ENCODE measurements around the gene USP6. TPM values are rescaled to one million over a fixed set of nuclear protein-coding genes. Genes with fewer than 3 reads are reported as not detected.

The USP6 gene
- total and polyA plus RNA-seq, 4 donors = under 0.01 to 0.18 (median 0.05) TPM; not detected in 1

- Histone ChIP-seq H3K9ac (ENCODE audit: low read depth in 1 of 2, low read length in 2 of 2) (no peak overlapping the region), H3K4me1 (ENCODE audit: control insufficient read depth in 4 of 4, insufficient read depth in 4 of 4, low read length in 3 of 4) (no peaks in the 10 kb centered on the region), H3K36me3 (ENCODE audit: control insufficient read depth in 4 of 4, insufficient read depth in 3 of 4, low read depth in 1 of 4, low read length in 3 of 4) (peaks cover 0 to under 1% (median 0%) of the 10 kb centered on the region in 4 donors), H3K27ac (ENCODE audit: low read depth in 1 of 2, low read length in 2 of 2) (no peak overlapping the region), H3K4me3 (ENCODE audit: low read depth in 1 of 3, low read length in 3 of 3) (peak overlapping the region; percentile 43 to 46 (median 46)), H3K27me3 (ENCODE audit: control insufficient read depth in 4 of 4, insufficient read depth in 4 of 4, low read length in 3 of 4) (peaks cover 0 to 5% (median 0%) of the 10 kb centered on the region in 4 donors), H3K9me3 (ENCODE audit: control insufficient read depth in 4 of 4, low read length in 3 of 4) (peaks cover 34 to 52% (median 43%) of the 10 kb centered on the region in 4 donors)
- TF ChIP-seq MAX (IDR thresholded peaks at IDR 0.05) (no peak), ZBTB33 (IDR thresholded peaks at IDR 0.05) (no peak), REST (IDR thresholded peaks at IDR 0.05) (no peak), HNF4G (IDR thresholded peaks at IDR 0.05) (no peak), NR2F2 (IDR thresholded peaks at IDR 0.05) (no peak), RXRA (IDR thresholded peaks at IDR 0.05) (peak in 1 of 2 donors; percentile 10), SP1 (IDR thresholded peaks at IDR 0.05) (no peak)
- WGBS = 8% methylated on average over 63 of the region's 63 CpGs
- DNase-seq (ENCODE audit: low spot score) = no peak
These were observed 18.6 kb upstream of the USP6 start for GRCh38 chr17:5097101-5097834.

- no peak overlapping the region for H3K9ac ChIP-seq (ENCODE audit: low read depth in 1 of 2, low read length in 2 of 2)
- 90% methylated on average over 5 of the region's 5 CpGs for WGBS
- H3K36me3 ChIP-seq (ENCODE audit: control insufficient read depth in 4 of 4, insufficient read depth in 3 of 4, low read depth in 1 of 4, low read length in 3 of 4) = no peaks in the 10 kb centered on the region
- H3K4me3 ChIP-seq (ENCODE audit: low read depth in 1 of 3, low read length in 3 of 3) = no peak overlapping the region
- peaks cover 15 to 38% (median 31%) of the 10 kb centered on the region in 4 donors for H3K9me3 ChIP-seq (ENCODE audit: control insufficient read depth in 4 of 4, low read length in 3 of 4)
- no peaks in the 10 kb centered on the region for H3K4me1 ChIP-seq (ENCODE audit: control insufficient read depth in 4 of 4, insufficient read depth in 4 of 4, low read length in 3 of 4)
- DNase-seq (ENCODE audit: low spot score) = no peak
- H3K27me3 ChIP-seq (ENCODE audit: control insufficient read depth in 4 of 4, insufficient read depth in 4 of 4, low read length in 3 of 4) = peaks cover 0 to 5% (median 0%) of the 10 kb centered on the region in 4 donors
- no peak overlapping the region for H3K27ac ChIP-seq (ENCODE audit: low read depth in 1 of 2, low read length in 2 of 2)
- no peak for TF ChIP-seq HNF4A (conservative IDR thresholded peaks at IDR 0.05)
- no peak for TF ChIP-seq JUND (IDR thresholded peaks at IDR 0.05)
- TF ChIP-seq ZBTB33 (IDR thresholded peaks at IDR 0.05) = no peak
- no peak for TF ChIP-seq TAF1 (conservative IDR thresholded peaks at IDR 0.05)
- no peak for TF ChIP-seq RAD21 (IDR thresholded peaks at IDR 0.05)
- no peak for TF ChIP-seq GABPA (IDR thresholded peaks at IDR 0.05 in 1 of 2, conservative IDR thresholded peaks at IDR 0.05 in 1 of 2)
- TF ChIP-seq MAX (IDR thresholded peaks at IDR 0.05) = no peak
- no peak for TF ChIP-seq NR2F2 (IDR thresholded peaks at IDR 0.05)
- TF ChIP-seq SP1 (IDR thresholded peaks at IDR 0.05) = no peak
- no peak for TF ChIP-seq YY1 (IDR thresholded peaks at IDR 0.05)
- TF ChIP-seq CTCF (IDR thresholded peaks at IDR 0.05; ENCODE audit: low read depth, low read length, missing input control) = no peak
- TF ChIP-seq HNF4G (IDR thresholded peaks at IDR 0.05) = no peak
- no peak for TF ChIP-seq ATF3 (IDR thresholded peaks at IDR 0.05)
- no peak for TF ChIP-seq FOXA2 (IDR thresholded peaks at IDR 0.05)
- TF ChIP-seq REST (IDR thresholded peaks at IDR 0.05) = no peak
These were observed 16.6 kb upstream of the USP6 start for GRCh38 chr17:5099271-5099670.
